Right lobe of liver (tissue), 6 donors: ENCODE measurements around the gene RBBP7. TPM values are rescaled to one million over a fixed set of nuclear protein-coding genes. Genes with fewer than 3 reads are reported as not detected.

Experiments used
- ATAC-seq, 4 donors: fragments of 200-7000 bp; cut with Tn5 transposase; one replicate each; pipeline ENCODE4 v1.9.1; 2020; ENCODE audit warnings: mild to moderate bottlenecking in 4 of 4, moderate library complexity in 4 of 4
- DNase-seq, 3 donors: peaks; one replicate each; pipeline ENCODE4 v3.0.0-alpha.2; 2020
- H3K27ac ChIP-seq, 3 donors: fragments of 200-600 bp; one replicate each; pipeline ENCODE4 v1.8.0; 2022
- H3K27me3 ChIP-seq, 2 donors: fragments of 200-600 bp; one replicate each; pipeline ENCODE4 v1.8.0; 2022
- H3K36me3 ChIP-seq, 4 donors: fragments of 200-600 bp; sonication (generic) in 1 of 4; one replicate each; pipeline versions ENCODE4 v1.5.1 to v1.8.0; 2017 to 2022; ENCODE audit warnings: control low read depth in 1 of 4
- H3K4me1 ChIP-seq, 4 donors: fragments of 200-600 bp; sonication (generic) in 1 of 4; one replicate each; pipeline versions ENCODE4 v1.5.1 to v1.8.0; 2017 to 2022; ENCODE audit warnings: control low read depth in 1 of 4
- H3K4me3 ChIP-seq, 3 donors: fragments of 200-600 bp; one replicate each; pipeline ENCODE4 v1.8.0; 2022
- H3K9me3 ChIP-seq, 4 donors: fragments of 200-600 bp; sonication (generic) in 1 of 4; one replicate each; pipeline versions ENCODE4 v1.5.1 to v1.8.0; 2017 to 2022; ENCODE audit warnings: control low read depth in 1 of 4
- POLR2A ChIP-seq: fragments of 450-650 bp; IDR thresholded peaks from one replicate; pipeline ENCODE4 v1.6.1; 2017; ENCODE audit warnings: antibody characterized with exemption, mild to moderate bottlenecking
- whole genome bisulfite sequencing: methylation state at CpG from one replicate; pipeline ENCODE4 v1.1.6; 2018; ENCODE audit warnings: low coverage, low lambda C conversion rate; ENCODE audit not compliant: insufficient coverage; ENCODE audit errors: missing lambda C conversion rate; 5-methylcytosine and 5-hydroxymethylcytosine counted together
- intact Hi-C, 2 donors: fragments of 100-400 bp; cut with DNase I; formaldehyde crosslinking; loops; one replicate each; pipeline versions ENCODE4 v1.11.2 to v1.14.1; 2022
- total RNA-seq, 6 experiments: library from RNA; depleted of rRNA in 2 of 6; stranded (reverse); fragments of >200 nt in 2 of 6; fragmentation: NEBNext Ultra II Directional in 3 of 6; extraction: Animal tissue kit (Norgen Biotek cat#: 25700) in 3 of 6; gene quantifications; one replicate each; pipeline versions ENCODE4 v1.1.0 to v1.2.4, GENCODE V29; 2016 to 2023
- TF ChIP-seq, protein P1 (sequence below), 4 donors: fragments of 200-600 bp in 3 of 4; fragments of 450-650 bp in 1 of 4; IDR thresholded peaks; one replicate each; pipeline versions ENCODE4 v1.5.1 to v1.8.0; 2016 to 2022; ENCODE audit warnings: antibody characterized with exemption in 4 of 4, mild to moderate bottlenecking in 2 of 4
- donor health status: DM: no; HTN: yes; CAD: no.
- donor health status: DM: no; HTN: no; CAD: no.
- donor health status: DM: no; HTN: no; CAD: no.
- donor health status: DM: no; HTN: yes; CAD: no.
- donor health status: DM: no; HTN: yes; CAD: no.

The RBBP7 gene
- total RNA-seq, 6 experiments from 2014 or later, result 31.4 to 38.6 (median 33.4) TPM

DNA sequence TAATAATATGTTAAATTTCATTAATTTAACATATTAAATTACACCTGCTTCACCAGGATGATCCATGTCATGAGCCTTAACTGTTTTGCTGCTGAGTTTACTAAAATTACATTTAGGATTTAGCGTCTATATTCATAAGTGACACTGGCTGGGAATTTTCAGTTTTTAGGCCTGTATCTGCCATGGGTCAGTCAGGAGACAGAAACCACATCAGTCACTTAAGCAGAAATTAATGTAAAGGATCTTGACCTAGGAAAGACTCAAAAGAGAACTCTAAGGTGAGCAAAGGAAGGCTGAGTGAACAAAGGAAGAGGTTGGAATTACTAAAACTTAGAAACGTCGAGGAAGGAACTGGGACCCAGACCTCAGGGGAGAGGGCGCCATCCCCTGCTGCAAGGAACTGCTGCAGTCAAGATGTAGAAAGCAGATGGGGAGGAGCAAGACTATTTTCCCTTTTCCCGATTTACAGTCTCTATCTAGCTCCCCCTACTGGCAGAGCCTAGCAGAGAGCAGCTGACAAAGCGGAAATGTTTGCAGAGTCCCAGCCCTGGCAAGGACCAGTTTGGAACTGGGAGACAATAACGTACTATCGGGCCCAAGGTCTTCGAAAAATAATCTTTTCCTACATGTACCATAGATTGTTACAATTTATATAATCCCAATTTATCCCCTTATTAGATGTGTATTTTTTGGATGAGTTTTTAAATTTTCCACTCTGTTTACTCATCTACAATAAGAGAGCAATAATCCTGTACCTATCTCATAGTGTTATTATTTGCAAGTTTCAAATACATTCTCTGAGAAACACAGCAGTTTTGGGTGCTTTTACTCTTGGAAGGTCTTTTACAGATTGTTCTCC, 22.6 kb upstream of the RBBP7 start:
- no peaks in the 10 kb centered on the region for H3K4me1 ChIP-seq
- H3K27me3 ChIP-seq, result no peaks in the 10 kb centered on the region
- TF ChIP-seq, protein P1, sequence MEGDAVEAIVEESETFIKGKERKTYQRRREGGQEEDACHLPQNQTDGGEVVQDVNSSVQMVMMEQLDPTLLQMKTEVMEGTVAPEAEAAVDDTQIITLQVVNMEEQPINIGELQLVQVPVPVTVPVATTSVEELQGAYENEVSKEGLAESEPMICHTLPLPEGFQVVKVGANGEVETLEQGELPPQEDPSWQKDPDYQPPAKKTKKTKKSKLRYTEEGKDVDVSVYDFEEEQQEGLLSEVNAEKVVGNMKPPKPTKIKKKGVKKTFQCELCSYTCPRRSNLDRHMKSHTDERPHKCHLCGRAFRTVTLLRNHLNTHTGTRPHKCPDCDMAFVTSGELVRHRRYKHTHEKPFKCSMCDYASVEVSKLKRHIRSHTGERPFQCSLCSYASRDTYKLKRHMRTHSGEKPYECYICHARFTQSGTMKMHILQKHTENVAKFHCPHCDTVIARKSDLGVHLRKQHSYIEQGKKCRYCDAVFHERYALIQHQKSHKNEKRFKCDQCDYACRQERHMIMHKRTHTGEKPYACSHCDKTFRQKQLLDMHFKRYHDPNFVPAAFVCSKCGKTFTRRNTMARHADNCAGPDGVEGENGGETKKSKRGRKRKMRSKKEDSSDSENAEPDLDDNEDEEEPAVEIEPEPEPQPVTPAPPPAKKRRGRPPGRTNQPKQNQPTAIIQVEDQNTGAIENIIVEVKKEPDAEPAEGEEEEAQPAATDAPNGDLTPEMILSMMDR (IDR thresholded peaks at IDR 0.05), result peak; percentile 67 to 93 (median 92)
- no peak for TF ChIP-seq POLR2A
- H3K27ac ChIP-seq, result no peak overlapping the region
- peak in 2 of 3 donors; percentile 41 to 59 for DNase-seq
- peak; percentile 88 to 98 (median 96) for ATAC-seq
- H3K4me3 ChIP-seq, result no peak overlapping the region
- WGBS, result 17% methylated on average over 9 of the region's 9 CpGs
- intact Hi-C loops, result no loop called here
- H3K9me3 ChIP-seq, result no peaks in the 10 kb centered on the region
- H3K36me3 ChIP-seq, result no peaks in the 10 kb centered on the region

DNA sequence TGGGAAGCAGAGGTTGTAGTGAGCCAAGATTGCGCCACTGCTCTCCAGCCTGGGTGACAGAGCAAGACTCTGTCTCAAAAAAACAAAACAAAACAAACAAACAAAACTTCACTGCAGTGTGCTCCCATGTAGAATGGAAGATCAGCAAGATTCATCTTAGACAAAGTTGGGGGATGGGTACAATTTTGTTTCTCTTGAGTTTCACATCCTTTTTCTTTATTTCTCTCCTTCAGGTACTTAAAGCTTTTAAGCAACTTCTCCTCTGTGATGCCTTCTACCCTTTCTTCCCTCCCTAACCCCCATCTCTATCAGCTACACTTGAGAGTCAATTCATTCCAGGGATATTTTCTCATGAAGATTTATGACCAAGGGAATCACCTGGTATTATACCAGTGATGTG, 15.5 kb upstream of the RBBP7 start:
- DNase-seq (no peak), ATAC-seq (no peak)
- WGBS, result 64% methylated on average over 1 of the region's 1 CpG
- Histone ChIP-seq H3K27ac (no peak overlapping the region), H3K4me3 (no peak overlapping the region), H3K36me3 (no peaks in the 10 kb centered on the region), H3K4me1 (no peaks in the 10 kb centered on the region), H3K27me3 (no peaks in the 10 kb centered on the region), H3K9me3 (no peaks in the 10 kb centered on the region)
- intact Hi-C loops, result no loop called here
- TF ChIP-seq POLR2A, result no peak
- TF ChIP-seq, protein P1 (IDR thresholded peaks at IDR 0.05), result no peak

DNA sequence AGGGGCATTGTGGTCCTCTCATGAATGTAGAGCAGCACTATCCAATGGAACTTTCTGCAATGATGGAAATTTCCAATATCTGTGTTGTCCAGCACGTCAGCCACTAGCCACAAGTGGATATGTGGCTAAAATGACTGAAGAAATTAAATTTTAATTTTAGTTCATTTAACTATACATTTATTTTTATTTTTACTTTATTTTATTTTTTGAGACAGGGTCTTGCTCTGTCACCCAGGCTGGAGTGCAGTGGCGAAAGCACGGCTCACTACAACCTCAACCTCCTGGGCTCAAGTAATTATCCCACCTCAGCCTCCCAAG, 13.3 kb upstream of the RBBP7 start:
- ATAC-seq (no peak), DNase-seq (no peak)
- TF ChIP-seq POLR2A, result no peak
- TF ChIP-seq, protein P1 (IDR thresholded peaks at IDR 0.05), result no peak
- 31% methylated on average over 3 of the region's 3 CpGs for WGBS
- Histone ChIP-seq H3K4me3 (no peak overlapping the region), H3K27me3 (no peaks in the 10 kb centered on the region), H3K9me3 (no peaks in the 10 kb centered on the region), H3K27ac (peak overlapping the region in 1 of 3 donors; percentile 39), H3K4me1 (no peaks in the 10 kb centered on the region), H3K36me3 (no peaks in the 10 kb centered on the region)
- intact Hi-C loops, result no loop called here

DNA sequence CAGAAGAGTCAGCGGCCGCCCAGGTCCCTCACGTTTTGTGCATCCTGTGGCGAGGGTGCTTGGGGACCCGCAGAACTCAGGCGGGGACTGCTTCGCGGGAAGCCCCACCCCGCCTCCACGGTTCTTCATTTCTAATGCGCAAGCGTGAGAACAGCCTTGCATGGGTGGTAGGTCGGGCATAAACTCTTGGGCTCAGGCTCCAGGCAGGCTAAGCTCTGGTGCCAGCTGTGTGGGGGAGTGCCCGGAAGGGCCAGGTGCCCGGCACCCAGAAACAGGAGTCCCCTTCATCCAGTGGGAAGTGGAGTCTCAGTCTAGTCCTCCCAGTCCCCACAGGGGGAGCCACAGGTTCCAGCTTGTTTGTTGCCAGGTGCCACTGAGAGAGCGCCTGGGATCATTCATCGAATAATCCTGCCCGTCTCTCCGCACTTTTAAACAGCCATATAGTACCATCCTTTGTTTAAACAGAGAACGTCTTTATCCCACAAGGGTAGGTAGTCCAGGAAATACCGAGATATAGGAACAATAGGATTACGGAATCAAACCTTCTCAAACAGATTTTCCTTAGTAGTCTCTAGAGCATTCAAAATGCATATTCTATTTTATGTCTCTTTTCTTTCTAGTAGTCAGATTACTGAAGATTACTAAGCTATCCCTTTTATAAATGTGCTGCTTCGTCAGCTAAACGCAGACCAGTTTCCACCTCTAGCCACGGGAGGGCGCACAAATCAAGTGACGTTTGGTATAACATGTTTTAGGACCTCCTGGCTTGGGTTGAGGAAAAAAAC, 12.7 kb upstream of the RBBP7 start:
- TF ChIP-seq POLR2A, result no peak
- TF ChIP-seq, protein P1 (IDR thresholded peaks at IDR 0.05), result peak; percentile 51 to 63 (median 58)
- Histone ChIP-seq H3K9me3 (no peaks in the 10 kb centered on the region), H3K4me1 (no peaks in the 10 kb centered on the region), H3K36me3 (no peaks in the 10 kb centered on the region), H3K27me3 (no peaks in the 10 kb centered on the region), H3K27ac (peak overlapping the region in 2 of 3 donors; percentile 39 to 41), H3K4me3 (peak overlapping the region; percentile 26 to 53 (median 36))
- ATAC-seq (peak; percentile 77 to 85 (median 81)), DNase-seq (peak; percentile 59 to 64 (median 61))
- WGBS, result 10% methylated on average over 25 of the region's 27 CpGs
- intact Hi-C loops, result no loop called here
